Measurements from ENCODE around the gene DCD. TPM values are rescaled to one million over a fixed set of nuclear protein-coding genes. Genes with fewer than 3 reads are reported as not detected.
"Not testable (repeated sequence)": the region's sequence is repeated elsewhere in the genome, so short reads cannot be mapped to it uniquely, and the experiment has no call there.

DCD gene, protein sequence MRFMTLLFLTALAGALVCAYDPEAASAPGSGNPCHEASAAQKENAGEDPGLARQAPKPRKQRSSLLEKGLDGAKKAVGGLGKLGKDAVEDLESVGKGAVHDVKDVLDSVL
- total RNA-seq, result not detected

GRCh38 chr12:54648265-54648664, at the start of gene DCD:
Gene DCD (minus strand): TSS chr12:54648365. CDS start chr12:54648303, 62 bp downstream.
- FAIRE-seq, result no peak
- no peak for DNase-seq (ENCODE audit: low spot score in 2 of 2)

DNA sequence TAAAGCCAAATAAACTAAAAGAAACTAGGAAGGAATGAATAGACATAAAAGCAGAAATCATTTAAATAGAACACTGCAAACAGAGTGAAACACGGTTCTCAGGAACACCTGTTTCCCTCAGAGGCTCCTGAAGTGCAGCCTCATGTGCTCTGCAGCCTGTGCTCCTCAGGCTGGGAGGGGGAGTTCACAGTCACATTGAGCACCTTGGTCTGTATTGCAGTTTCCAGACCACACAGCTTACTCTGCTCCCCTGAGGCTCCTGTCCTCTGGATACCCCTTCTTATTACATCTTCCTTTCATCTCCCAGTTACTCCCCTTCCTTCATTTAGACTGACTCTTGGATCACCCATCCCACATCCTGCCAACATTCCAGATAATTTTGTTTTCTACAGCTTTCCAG, 49.7 kb upstream of the DCD start:
- DNase-seq (ENCODE audit: low spot score in 2 of 2), result no peak
- no peak for FAIRE-seq

DNA sequence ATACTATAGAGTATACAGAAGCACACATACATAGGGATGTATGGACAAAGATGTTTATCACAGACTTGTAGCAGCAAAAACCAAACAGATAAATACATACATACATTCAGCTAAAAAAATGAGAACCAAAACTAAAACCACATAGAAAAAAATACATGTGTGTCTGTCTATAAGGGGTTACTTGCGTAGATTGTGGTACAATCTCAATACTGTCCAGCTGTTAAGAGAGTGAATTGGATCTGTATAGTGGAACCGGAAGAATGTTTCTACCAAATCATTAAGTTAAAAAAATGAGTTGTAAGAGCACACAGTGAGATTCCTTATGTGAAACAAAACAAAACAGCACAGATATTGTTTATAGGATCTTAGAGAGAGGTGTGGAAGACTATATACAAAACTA, 44.2 kb upstream of the DCD start:
- FAIRE-seq, result no peak
- DNase-seq (ENCODE audit: low spot score in 2 of 2), result no peak

- DNase-seq (ENCODE audit: low spot score in 2 of 2), result no peak
- FAIRE-seq, result no peak
Measured at GRCh38 chr12:54689984-54690383, 41.8 kb upstream of the DCD start.

DNA sequence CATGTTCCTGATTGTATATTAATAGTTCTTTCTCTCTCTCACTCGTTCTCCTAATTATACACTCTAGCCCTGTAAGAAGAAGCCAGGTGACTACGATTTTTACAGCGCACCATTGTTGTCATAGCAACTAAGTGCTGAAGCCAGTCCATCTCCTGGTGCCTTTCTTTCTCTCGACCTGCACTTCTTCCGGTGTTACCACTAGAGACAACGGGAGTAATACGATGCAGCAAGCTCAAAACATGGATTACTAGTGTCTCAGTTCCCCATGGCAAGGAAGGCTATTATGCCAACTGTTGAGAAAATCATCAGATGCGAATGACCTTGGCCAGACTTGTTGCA, 40.8 kb upstream of the DCD start:
- no peak for FAIRE-seq

GRCh38 chr12:54688309-54689033, 40.3 kb upstream of the DCD start:
- DNase-seq (ENCODE audit: low spot score in 2 of 2) (no peak), FAIRE-seq (no peak)

More for the DNA sequence above, 40.8 kb upstream of the DCD start:
- DNase-seq (ENCODE audit: low spot score in 2 of 2), result no peak

- no peak for DNase-seq (ENCODE audit: low spot score in 2 of 2)
Measured at GRCh38 chr12:54684636-54685630, 36.8 kb upstream of the DCD start.

GRCh38 chr12:54683398-54683797, 35.2 kb upstream of the DCD start:
- FAIRE-seq (no peak), DNase-seq (ENCODE audit: low spot score in 2 of 2) (no peak)

More at GRCh38 chr12:54684636-54685630, 36.8 kb upstream of the DCD start:
- no peak for FAIRE-seq

DNA sequence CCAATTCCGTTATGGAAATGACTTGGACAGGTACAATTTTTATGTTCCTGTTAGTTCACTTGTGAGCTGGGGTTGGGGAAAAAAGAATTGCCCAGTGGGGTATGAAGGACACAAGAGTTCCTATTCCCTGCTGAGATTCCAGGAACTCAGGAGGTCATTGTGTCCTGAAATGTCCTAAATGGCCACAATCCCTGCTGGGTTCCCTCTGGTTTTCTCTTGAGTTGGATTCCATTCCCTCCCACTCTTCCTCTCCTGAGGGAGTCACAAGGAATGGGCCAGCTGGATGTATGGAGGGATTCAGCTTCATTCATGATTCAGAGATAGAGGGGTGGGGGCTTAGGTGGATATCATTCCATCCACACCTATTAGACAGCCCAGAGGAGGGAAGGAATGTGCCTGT, 34.5 kb upstream of the DCD start:
- FAIRE-seq, result no peak
- DNase-seq (ENCODE audit: low spot score in 2 of 2), result no peak

DNA sequence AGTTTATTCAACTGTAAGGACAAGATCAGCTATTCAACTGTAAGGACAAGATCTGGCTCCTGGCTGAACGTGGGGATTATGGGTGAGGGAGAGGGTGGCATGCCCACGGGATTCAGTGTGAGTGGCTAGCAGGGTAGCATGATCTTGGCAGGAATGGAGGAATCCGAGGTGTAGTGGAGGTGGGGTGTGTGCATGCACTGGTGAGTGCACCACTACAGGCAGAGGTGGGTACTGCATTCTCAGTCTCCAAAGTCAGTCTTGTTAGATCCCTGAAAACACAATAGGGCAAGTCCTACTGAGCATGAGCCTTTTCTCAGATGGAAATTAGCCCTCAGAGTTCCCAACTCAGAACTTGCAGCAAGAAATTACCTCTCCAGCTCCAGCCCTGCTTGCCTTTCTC, 32.2 kb upstream of the DCD start:
- DNase-seq (ENCODE audit: low spot score in 2 of 2), result no peak
- FAIRE-seq, result no peak

DNA sequence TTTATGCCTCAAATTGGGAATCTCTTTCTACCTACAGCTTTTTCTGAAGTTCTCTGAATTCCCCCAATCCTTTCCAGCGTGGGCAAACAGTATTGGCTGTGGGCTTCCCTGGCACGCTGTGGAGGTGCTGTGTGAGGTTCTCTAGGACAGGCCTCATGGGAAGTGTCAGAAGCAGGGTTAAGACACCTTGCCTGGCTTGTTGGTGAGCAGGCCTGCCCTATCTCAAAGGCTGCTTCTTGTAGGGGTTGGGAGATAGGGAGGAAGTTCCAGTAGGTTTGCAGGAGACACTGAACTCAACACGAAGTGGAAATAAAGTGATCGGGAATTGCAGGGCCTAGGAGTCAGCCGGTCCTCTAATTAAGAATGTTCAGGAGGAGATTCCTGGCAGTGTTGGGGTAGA, 30.0 kb upstream of the DCD start:
- FAIRE-seq (no peak), DNase-seq (ENCODE audit: low spot score in 2 of 2) (no peak)

- FAIRE-seq, result no peak
- DNase-seq (ENCODE audit: low spot score in 2 of 2), result no peak
Measured at GRCh38 chr12:54667945-54668344, 19.8 kb upstream of the DCD start.

- no peak for FAIRE-seq
- DNase-seq (ENCODE audit: low spot score in 2 of 2), result no peak
Measured at GRCh38 chr12:54666008-54666407, 17.8 kb upstream of the DCD start.

DNA sequence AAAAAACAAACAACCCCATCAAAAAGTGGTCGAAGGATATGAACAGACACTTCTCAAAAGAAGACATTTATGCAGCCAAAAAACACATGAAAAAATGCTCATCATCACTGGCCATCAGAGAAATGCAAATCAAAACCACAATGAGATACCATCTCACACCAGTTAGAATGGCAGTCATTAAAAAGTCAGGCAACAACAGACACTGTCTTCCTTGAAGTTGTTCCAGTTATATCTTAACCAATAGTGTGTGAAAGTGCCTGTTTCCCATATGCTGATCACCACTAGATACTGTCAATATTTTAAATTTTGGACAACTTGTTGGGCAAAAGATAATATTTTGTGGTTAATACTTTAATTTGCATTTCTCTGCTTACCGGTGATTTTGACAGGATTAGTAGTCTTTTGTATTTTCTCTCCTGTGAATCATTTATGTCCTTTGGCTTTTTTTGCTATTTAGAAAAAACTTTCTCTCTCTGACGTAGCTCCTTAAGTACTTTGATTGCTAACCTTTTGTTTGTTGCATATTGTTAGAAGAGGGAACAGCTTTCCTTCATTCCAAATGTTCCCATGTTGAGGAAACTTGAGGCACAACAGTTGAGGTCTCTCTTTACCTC, 17.0 kb upstream of the DCD start:
- not testable (repeated sequence) for DNase-seq (ENCODE audit: low spot score in 2 of 2); FAIRE-seq

DNA sequence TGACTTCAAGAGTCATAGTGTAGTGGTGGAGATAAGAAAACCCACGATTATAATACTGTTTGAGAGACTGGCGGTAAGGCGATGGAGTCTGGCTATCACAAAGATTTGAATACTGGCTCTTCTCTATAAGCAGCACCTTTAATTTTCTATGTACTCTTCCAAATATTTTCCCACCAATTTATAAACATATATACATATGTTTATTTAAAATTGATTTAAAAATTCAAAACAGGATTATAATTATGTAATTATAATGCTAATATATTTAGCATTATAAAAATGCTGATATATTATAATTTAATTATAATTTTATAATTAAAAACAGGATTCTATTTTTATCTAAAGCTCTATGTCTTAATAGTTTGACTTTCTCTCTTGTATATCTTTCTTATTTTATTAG, 15.4 kb upstream of the DCD start:
- DNase-seq (ENCODE audit: low spot score in 2 of 2), result no peak
- peak; percentile 88 for FAIRE-seq

- DNase-seq (ENCODE audit: low spot score in 2 of 2) (no peak), FAIRE-seq (no peak)
Measured at GRCh38 chr12:54662026-54662425, 13.9 kb upstream of the DCD start.

DNA sequence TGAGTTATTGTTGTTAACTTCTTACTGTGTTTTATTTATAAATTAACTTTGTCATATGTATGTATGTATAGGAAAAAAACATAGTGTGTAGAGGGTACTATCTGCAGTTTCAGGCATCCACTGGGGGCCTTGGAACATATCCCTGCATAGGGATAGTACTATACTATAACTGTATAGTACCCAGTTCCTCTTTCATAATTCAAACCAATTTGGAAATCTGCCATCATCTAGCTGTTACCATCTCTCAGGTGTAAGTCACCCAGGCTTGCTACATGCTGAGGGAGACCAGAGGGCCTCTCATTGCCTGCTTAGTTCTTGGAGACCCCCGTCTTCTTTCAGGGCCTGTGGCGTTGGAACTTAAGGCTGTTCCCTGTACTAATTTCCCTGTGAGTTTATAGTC, 12.9 kb upstream of the DCD start:
- FAIRE-seq, result no peak
- no peak for DNase-seq (ENCODE audit: low spot score in 2 of 2)

GRCh38 chr12:54660320-54660962, 12.3 kb upstream of the DCD start:
- FAIRE-seq, result no peak
- no peak for DNase-seq (ENCODE audit: low spot score in 2 of 2)

DNA sequence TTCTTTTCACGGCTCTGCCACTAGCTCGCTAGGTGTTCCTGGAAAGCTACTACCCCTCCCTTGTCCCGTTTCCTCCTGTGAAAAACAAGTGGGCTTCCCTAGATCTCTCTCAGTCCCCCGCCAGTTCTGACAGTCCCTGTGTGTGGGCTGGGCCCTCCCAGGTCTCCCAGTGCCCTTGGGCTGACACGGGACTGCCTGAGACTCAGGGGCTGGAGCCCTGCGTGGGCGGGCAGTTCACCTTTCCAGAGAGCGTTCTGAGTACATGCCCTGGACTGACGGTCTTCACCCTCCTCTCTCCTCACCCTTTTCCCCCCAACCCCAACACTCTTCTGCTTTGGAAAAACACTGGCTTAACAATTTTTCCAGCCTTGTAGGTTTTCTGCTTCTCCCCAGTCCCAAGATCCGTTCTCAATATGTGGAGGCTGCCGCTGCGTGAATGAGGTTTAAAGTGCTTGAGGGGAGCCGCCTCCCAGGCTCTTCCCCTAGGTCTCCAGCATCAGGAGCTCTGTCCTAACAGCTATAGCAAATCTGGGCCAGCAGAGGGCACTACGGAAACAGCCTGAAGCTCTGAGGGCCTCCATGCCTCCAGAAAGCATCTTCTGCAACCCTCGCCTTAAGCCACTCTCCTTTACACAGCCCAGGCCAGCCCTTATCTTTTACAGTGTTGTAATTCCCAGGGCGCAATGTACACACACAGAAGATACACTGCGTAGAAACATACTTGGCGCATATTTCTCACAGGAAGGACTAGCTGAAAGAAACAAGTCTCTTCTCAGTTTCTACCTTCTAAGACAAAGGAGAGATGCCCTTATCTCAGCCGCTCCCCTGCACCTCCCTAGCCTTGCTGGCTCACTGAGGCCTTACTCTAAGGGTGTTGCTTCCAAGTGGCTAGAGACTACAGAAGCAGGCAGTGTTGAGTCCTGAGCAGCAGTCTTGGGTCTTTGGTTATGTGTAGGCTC, 10.4 kb upstream of the DCD start:
- FAIRE-seq (no peak), DNase-seq (ENCODE audit: low spot score in 2 of 2) (no peak)

All from frontal cortex (tissue), 4 donors.